K562 (cell line): ENCODE data around the gene ZNF77. TPM values are rescaled to one million over a fixed set of nuclear protein-coding genes. Genes with fewer than 3 reads are reported as not detected.

ENCODE experiments used
- ATAC-seq: fragments of 200-7000 bp; cut with Tn5 transposase; 3 replicates; pipeline ENCODE4 v1.9.1; 2020; ENCODE audit warnings: moderate library complexity
- BruUV-seq: library from RNA; stranded (reverse); fragments of 400-500 nt; replicated peaks from 2 replicates; lab custom pipeline; 2021; lab: Mats Ljungman, UMichigan
- CTCF ChIA-PET: fragments of 300-600 bp; formaldehyde crosslinking; extraction: SDS; loops from one replicate; lab custom pipeline; 2021; ENCODE audit warnings: low intra/inter-chr PET ratio; lab: Yijun Ruan, JAX
- POLR2A ChIA-PET: fragments of 300-600, 350-650 bp; sonication (Branson Sonifier 250); formaldehyde crosslinking; extraction: SDS; loops from one replicate; lab custom pipeline; 2021; ENCODE audit warnings: antibody characterized with exemption, inconsistent platforms; lab: Yijun Ruan, JAX
- DNase-seq, 4 experiments: peaks; one replicate each; pipeline versions ENCODE4 v3.0.0 to v3.0.0-alpha.2; 2011 to 2018; ENCODE audit warnings: low spot score in 3 of 4, mixed read lengths in 3 of 4; ENCODE audit errors: extremely low read depth in 1 of 4
- FAIRE-seq: peaks from 2 replicates; lab custom pipeline; 2011; peaks lifted over from hg19 to GRCh38; lab: Jason Lieb, UNC
- H2AFZ ChIP-seq: 2 replicates; pipeline ENCODE4 v1.6.0; 2011; ENCODE audit warnings: low read depth, low read length, control low read depth, inconsistent platforms
- H3K27ac ChIP-seq: fragments of 200-600 bp; 3 replicates; pipeline ENCODE4 v1.8.0; 2011; ENCODE audit warnings: low read depth, mild to moderate bottlenecking, control low read depth, inconsistent platforms, low read length, moderate library complexity, mixed read lengths; ENCODE audit errors: extremely low read depth
- H3K27me3 ChIP-seq, 2 experiments: fragments of 300-600 bp in 1 of 2; 2 replicates in 1 of 2; 3 replicates in 1 of 2; pipeline versions ENCODE4 v1.6.0 to v1.8.0; 2011; ENCODE audit warnings: inconsistent platforms in 2 of 2, low read length in 2 of 2, mild to moderate bottlenecking in 1 of 2, mixed read lengths in 1 of 2, moderate library complexity in 1 of 2; ENCODE audit not compliant: control insufficient read depth in 2 of 2, insufficient read depth in 2 of 2
- H3K36me3 ChIP-seq: fragments of 300-600 bp; 3 replicates; pipeline ENCODE4 v1.8.0; 2011; ENCODE audit warnings: mild to moderate bottlenecking, low read length, inconsistent platforms; ENCODE audit not compliant: control insufficient read depth, insufficient read depth
- H3K4me1 ChIP-seq, 2 experiments: fragments of 200-600 bp in 1 of 2; replicated peaks in 1 of 2; 2 replicates in 1 of 2; 3 replicates in 1 of 2; pipeline versions ENCODE4 v1.5.1 to v1.8.0; 2011; ENCODE audit warnings: inconsistent platforms in 2 of 2, low read length in 2 of 2, mild to moderate bottlenecking in 1 of 2, mixed read lengths in 1 of 2, moderate library complexity in 1 of 2; ENCODE audit not compliant: control insufficient read depth in 2 of 2, insufficient read depth in 2 of 2
- H3K4me2 ChIP-seq: 2 replicates; pipeline ENCODE4 v1.6.1; 2011; ENCODE audit warnings: low read length, control low read depth, inconsistent platforms, mixed read lengths; ENCODE audit not compliant: insufficient read depth
- H3K4me3 ChIP-seq: fragments of 200-600 bp; sonication (generic), shearing (Covaris generic); 2 replicates; pipeline ENCODE4 v1.5.1; 2016; ENCODE audit warnings: control low read depth, inconsistent platforms
- H3K79me2 ChIP-seq: fragments of 200-600 bp; 3 replicates; pipeline ENCODE4 v1.8.0; 2011; ENCODE audit warnings: low read length, inconsistent platforms; ENCODE audit not compliant: control insufficient read depth, insufficient read depth
- H3K9ac ChIP-seq, 2 experiments: 2 replicates each; pipeline versions ENCODE4 v1.6.0 to v1.6.1; 2011; ENCODE audit warnings: low read depth in 2 of 2, low read length in 2 of 2, control low read depth in 1 of 2, inconsistent platforms in 1 of 2, mild to moderate bottlenecking in 1 of 2, mixed read lengths in 1 of 2; ENCODE audit not compliant: insufficient read depth in 1 of 2
- H3K9me1 ChIP-seq: one replicate; pipeline ENCODE4 v1.6.0; 2011; ENCODE audit warnings: inconsistent platforms, mild to moderate bottlenecking, low read length, moderate library complexity; ENCODE audit not compliant: control insufficient read depth, insufficient read depth
- H3K9me3 ChIP-seq: replicated peaks from 2 replicates; pipeline ENCODE4 v1.5.1; 2011; ENCODE audit warnings: low read depth, low read length, inconsistent platforms; ENCODE audit not compliant: control insufficient read depth, insufficient read depth
- H4K20me1 ChIP-seq: replicated peaks from 2 replicates; pipeline ENCODE4 v1.6.1; 2011; ENCODE audit warnings: low read length, inconsistent platforms, mixed read lengths; ENCODE audit not compliant: control insufficient read depth, insufficient read depth
- BCOR ChIP-seq: fragments of 450-650 bp; IDR thresholded peaks from 2 replicates; pipeline ENCODE4 v1.6.1; 2016
- HDAC2 ChIP-seq: fragments of 450-650 bp; IDR thresholded peaks from 2 replicates; pipeline ENCODE4 v1.6.1; 2016; ENCODE audit warnings: mild to moderate bottlenecking
- KDM1A ChIP-seq, 2 experiments: fragments of 450-650 bp; IDR thresholded peaks; 2 replicates each; pipeline ENCODE4 v1.6.1; 2016; ENCODE audit warnings: mild to moderate bottlenecking in 2 of 2
- NEUROD1 ChIP-seq: fragments of 150-350 bp; IDR thresholded peaks from 2 replicates; pipeline ENCODE4 v1.6.1; 2014; ENCODE audit warnings: borderline replicate concordance, low read length, low read depth; ENCODE audit not compliant: partially characterized antibody
- RB1 ChIP-seq: fragments of 450-650 bp; IDR thresholded peaks from 2 replicates; pipeline ENCODE4 v1.6.1; 2017; ENCODE audit warnings: low read depth, mild to moderate bottlenecking
- SMARCA4 ChIP-seq: fragments of 450-650 bp; IDR thresholded peaks from 2 replicates; pipeline ENCODE4 v1.6.1; 2016
- SMARCA5 ChIP-seq: fragments of 450-650 bp; IDR thresholded peaks from 2 replicates; pipeline ENCODE4 v1.6.1; 2016
- SPI1 ChIP-seq: IDR thresholded peaks from 2 replicates; pipeline ENCODE4 v1.6.1; 2011; ENCODE audit warnings: low read depth, low read length, control low read depth, borderline replicate concordance
- ZFP36 ChIP-seq: fragments of 150-350 bp; IDR thresholded peaks from 2 replicates; pipeline ENCODE4 v1.6.1; 2018; ENCODE audit warnings: low read length, low read depth; ENCODE audit not compliant: partially characterized antibody
- ZNF316 ChIP-seq: fragments of 450-650 bp; IDR thresholded peaks from 2 replicates; pipeline ENCODE4 v1.6.1; 2016
- WGBS: fragments of 100-300 bp; shearing (Covaris generic); methylation state at CpG from one replicate; pipeline ENCODE4 v1.1.6; 2016; ENCODE audit warnings: low coverage, mixed read lengths; ENCODE audit not compliant: insufficient coverage; ENCODE audit errors: missing lambda C conversion rate; 5-methylcytosine and 5-hydroxymethylcytosine counted together
- in situ Hi-C: fragments of 300-500 bp; cut with MboI; formaldehyde crosslinking; loops from 4 replicates; pipeline ENCODE4 v1.15.0; 2018; ENCODE audit warnings: inconsistent platforms, mixed read lengths
- intact Hi-C: fragments of 100-400 bp; cut with micrococcal nuclease; formaldehyde crosslinking; loops from 2 replicates; pipeline ENCODE4 v1.14.2; 2022
- polyA plus RNA-seq, 8 experiments: library from polyadenylated mRNA; depleted of rRNA in 4 of 8; stranded (reverse) in 5 of 8; unstranded in 3 of 8; fragments of >200 nt; fragmentation: Nextera tagmentation in 2 of 8; fragmentation: Illumina TruSeq in 1 of 8; extraction: Ambion mirVana in 2 of 8; extraction: Trizol in 1 of 8; gene quantifications; 2 replicates each; pipeline versions ENCODE4 v1.2.1 to v1.2.3, GENCODE V29; 2011 to 2014; ENCODE audit warnings: inconsistent platforms in 1 of 8, missing spikeins in 1 of 8
- total RNA-seq, 7 experiments: library from RNA; depleted of rRNA in 6 of 7; stranded (reverse); fragments of >200 nt in 6 of 7; fragmentation: Illumina TruSeq in 2 of 7; extraction: Trizol in 2 of 7; gene quantifications; 2 replicates each; pipeline versions ENCODE4 v1.2.1 to v1.2.3, GENCODE V29; 2011 to 2021; ENCODE audit warnings: low replicate concordance in 1 of 7
- TF ChIP-seq, protein P1 (sequence below), 3 experiments: fragments of 200-800 bp in 1 of 3; sonication (Bioruptor generic) in 1 of 3; sonication (generic) in 1 of 3; formaldehyde crosslinking in 1 of 3; IDR thresholded peaks; 2 replicates each; pipeline versions ENCODE4 v1.6.1 to v1.8.0; 2016 to 2022; ENCODE audit warnings: mild to moderate bottlenecking in 2 of 3, missing compliant biosample characterization in 2 of 3, missing genetic modification characterization in 2 of 3, missing genetic modification reagents in 1 of 3
- TF ChIP-seq, protein P2 (sequence below): sonication (generic); formaldehyde crosslinking; IDR thresholded peaks from 2 replicates; pipeline ENCODE4 v1.8.1; 2023; ENCODE audit warnings: mild to moderate bottlenecking, missing genetic modification reagents
- TF ChIP-seq, protein P3 (sequence below): fragments of 450-650 bp; IDR thresholded peaks from 2 replicates; pipeline ENCODE4 v1.6.1; 2016
- TF ChIP-seq, protein P4 (sequence below): fragments of 450-650 bp; formaldehyde crosslinking; conservative IDR thresholded peaks from 2 replicates; pipeline ENCODE4 v1.4.0; 2022; ENCODE audit warnings: mild to moderate bottlenecking, missing genetic modification characterization

The ZNF77 gene
- total and polyA plus RNA-seq, 9 of the 15 experiments (the other 6 are each of a cell fraction or from before 2014, with no cell fraction given), result 4.3 to 14.5 (median 7.7) TPM

DNA sequence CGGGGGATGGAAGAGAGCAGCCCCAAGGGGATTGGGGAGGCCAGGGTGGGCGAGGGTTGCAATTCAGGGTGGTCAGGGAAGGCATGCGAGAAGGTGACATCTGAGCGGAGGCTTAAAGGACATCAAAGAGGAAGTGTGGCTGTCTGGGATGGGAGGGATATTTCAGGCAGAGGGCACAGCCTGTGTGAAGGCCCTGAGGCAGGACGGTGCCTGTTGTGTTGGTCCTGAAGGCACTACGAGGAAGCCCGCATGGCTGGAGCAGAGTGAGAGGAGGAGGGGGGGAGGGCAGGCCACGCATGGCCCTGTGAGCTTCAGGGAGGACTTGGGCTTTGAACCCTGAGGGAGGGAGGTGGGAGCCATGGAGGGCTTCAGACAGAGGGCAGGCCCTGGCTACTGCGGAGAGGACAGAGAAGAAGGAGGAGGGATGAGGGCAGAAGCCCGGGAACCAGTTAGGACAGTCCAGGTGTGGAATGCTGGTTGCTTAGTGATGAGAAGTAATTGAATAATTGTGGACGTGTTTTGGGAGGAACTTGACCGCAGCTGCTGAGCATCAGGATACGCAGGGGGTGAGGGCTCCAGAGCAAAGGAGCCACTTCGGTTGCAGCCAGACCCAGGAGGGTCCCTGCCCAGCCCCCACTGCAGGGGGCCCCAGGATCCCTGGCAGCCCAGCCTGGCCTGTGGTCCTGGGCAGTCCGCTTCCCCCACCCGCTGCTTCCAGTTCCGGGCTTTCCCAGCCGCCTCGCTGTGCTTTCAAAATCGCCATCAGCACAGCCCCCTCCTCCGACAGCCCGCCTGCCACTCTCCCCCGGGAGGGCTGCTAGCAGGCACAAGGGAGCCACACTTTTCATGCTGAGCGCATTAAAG lies 38.8 kb upstream of the ZNF77 start:
- TF ChIP-seq, protein P1, sequence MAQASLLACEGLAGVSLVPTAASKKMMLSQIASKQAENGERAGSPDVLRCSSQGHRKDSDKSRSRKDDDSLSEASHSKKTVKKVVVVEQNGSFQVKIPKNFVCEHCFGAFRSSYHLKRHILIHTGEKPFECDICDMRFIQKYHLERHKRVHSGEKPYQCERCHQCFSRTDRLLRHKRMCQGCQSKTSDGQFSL (CRISPR knock-in tag; IDR thresholded peaks at IDR 0.05), result peak; percentile 40; the same call in 1 of the 2 replicates
- TF ChIP-seq, protein P1 (tag; IDR thresholded peaks at IDR 0.05), result no peak
- TF ChIP-seq, protein P2, sequence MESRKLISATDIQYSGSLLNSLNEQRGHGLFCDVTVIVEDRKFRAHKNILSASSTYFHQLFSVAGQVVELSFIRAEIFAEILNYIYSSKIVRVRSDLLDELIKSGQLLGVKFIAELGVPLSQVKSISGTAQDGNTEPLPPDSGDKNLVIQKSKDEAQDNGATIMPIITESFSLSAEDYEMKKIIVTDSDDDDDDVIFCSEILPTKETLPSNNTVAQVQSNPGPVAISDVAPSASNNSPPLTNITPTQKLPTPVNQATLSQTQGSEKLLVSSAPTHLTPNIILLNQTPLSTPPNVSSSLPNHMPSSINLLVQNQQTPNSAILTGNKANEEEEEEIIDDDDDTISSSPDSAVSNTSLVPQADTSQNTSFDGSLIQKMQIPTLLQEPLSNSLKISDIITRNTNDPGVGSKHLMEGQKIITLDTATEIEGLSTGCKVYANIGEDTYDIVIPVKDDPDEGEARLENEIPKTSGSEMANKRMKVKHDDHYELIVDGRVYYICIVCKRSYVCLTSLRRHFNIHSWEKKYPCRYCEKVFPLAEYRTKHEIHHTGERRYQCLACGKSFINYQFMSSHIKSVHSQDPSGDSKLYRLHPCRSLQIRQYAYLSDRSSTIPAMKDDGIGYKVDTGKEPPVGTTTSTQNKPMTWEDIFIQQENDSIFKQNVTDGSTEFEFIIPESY (CRISPR knock-in tag), result peak; percentile 59; the same call in 1 of the 2 replicates
- TF ChIP-seq RB1, result 0 out of 2 replicates have a peak, but pooled peaks have one; percentile 15
- TF ChIP-seq BCOR, result peak; percentile 90
- TF ChIP-seq ZFP36, result peak; percentile 73
- no peak for TF ChIP-seq SMARCA4
- TF ChIP-seq, protein P3, sequence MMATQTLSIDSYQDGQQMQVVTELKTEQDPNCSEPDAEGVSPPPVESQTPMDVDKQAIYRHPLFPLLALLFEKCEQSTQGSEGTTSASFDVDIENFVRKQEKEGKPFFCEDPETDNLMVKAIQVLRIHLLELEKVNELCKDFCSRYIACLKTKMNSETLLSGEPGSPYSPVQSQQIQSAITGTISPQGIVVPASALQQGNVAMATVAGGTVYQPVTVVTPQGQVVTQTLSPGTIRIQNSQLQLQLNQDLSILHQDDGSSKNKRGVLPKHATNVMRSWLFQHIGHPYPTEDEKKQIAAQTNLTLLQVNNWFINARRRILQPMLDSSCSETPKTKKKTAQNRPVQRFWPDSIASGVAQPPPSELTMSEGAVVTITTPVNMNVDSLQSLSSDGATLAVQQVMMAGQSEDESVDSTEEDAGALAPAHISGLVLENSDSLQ, result peak; percentile 32; the same call in 1 of the 2 replicates
- TF ChIP-seq, protein P4, sequence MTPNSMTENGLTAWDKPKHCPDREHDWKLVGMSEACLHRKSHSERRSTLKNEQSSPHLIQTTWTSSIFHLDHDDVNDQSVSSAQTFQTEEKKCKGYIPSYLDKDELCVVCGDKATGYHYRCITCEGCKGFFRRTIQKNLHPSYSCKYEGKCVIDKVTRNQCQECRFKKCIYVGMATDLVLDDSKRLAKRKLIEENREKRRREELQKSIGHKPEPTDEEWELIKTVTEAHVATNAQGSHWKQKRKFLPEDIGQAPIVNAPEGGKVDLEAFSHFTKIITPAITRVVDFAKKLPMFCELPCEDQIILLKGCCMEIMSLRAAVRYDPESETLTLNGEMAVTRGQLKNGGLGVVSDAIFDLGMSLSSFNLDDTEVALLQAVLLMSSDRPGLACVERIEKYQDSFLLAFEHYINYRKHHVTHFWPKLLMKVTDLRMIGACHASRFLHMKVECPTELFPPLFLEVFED (CRISPR knock-in tag), result no peak
- no peak for TF ChIP-seq ZNF316
- peak; percentile 17; the same call in 1 of the 2 replicates for TF ChIP-seq HDAC2
- TF ChIP-seq SPI1, result peak; percentile 81; the same call in 1 of the 2 replicates
- TF ChIP-seq KDM1A (IDR thresholded peaks at IDR 0.05), result peak in 1 of 2 experiments; percentile 32; a peak in 2 of 4 replicates
- peak; percentile 28 for TF ChIP-seq NEUROD1
- peak; percentile 92 for TF ChIP-seq SMARCA5
- peaks cover 0 to 35% of the 10 kb centered on the region in 2 experiments; a peak in 3 of 5 replicates for H3K4me1 ChIP-seq
- H2AFZ ChIP-seq, result peak overlapping the region; percentile 47; the same call in 1 of the 2 replicates
- no peaks in the 10 kb centered on the region for H4K20me1 ChIP-seq
- H3K4me2 ChIP-seq, result peak overlapping the region; percentile 38; the same call in 1 of the 2 replicates
- H3K36me3 ChIP-seq, result no peaks in the 10 kb centered on the region
- ATAC-seq, result peak; percentile 67
- H3K27me3 ChIP-seq, result peaks cover 0 to 13% of the 10 kb centered on the region in 2 experiments; a peak in 2 of 5 replicates
- no peak for FAIRE-seq
- CTCF ChIA-PET, result no interaction called here
- no peaks in the 10 kb centered on the region for H3K9me1 ChIP-seq
- H3K79me2 ChIP-seq, result no peaks in the 10 kb centered on the region
- BruUV-seq, result no TSS peak
- peak in 2 of 4 experiments; percentile 20 to 23 for DNase-seq
- H3K9me3 ChIP-seq, result no peaks in the 10 kb centered on the region
- intact Hi-C loops (no loop called here), in situ Hi-C loops (no loop called here)
- H3K27ac ChIP-seq, result no peak overlapping the region
- WGBS, result 26% methylated on average over 24 of the region's 24 CpGs
- H3K9ac ChIP-seq, result peak overlapping the region in 1 of 2 experiments; percentile 42; a peak in 1 of 4 replicates
- POLR2A ChIA-PET, result interaction anchor here (0.6 to 1.2 kb wide), 4 partner anchors 39 to 717 kb away, joined by 3 to 4 read pairs (median 3); partner anchors contain the start of gene ZNF77
- H3K4me3 ChIP-seq, result no peak overlapping the region; the same call in 1 of the 2 replicates
